ENCODE measurements around the gene TMEM134. TPM values are rescaled to one million over a fixed set of nuclear protein-coding genes. Genes with fewer than 3 reads are reported as not detected.

Gene TMEM134
- total and polyA plus RNA-seq, 9 of the 15 experiments (the other 6 are each of a cell fraction or from before 2014, with no cell fraction given), result 0.63 to 48.4 (median 10.7) TPM

DNA sequence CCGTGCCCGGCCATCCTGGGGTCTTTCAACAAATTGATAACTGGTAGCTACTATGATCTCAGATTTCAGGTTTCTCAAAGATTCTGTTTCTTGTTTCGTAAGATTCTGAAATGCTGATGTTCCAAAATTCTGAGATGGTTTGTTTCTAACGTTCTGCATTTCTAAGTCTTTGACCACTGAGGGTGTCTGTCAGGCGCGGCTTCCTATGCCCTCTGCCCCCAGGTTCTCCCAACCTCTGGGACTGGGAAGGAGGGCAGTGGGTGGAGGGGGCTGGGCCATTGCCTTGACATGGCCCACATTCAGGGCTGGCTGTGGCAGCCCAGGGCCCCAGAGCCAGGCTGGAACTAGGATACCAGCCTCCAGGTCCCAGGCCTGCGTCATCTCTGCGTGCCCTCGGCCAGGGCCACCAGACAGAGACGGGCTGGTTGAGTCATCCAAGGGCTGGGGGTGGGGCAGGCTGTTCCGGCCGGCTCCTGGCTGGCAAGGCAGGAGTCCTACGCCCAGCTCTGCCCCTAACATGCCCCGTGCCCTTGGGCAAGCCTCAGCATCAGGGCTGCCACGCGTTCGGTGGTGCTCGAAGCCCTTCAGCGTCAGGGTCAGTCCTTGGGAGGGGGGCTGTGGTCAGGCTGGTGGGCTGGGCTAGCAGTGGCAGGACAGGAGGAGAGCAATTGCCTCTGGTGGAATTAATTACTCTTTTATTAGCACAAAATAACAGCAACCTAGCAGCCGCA, 5.2 kb downstream of the TMEM134 start (continued):
- TF ChIP-seq SIN3A (IDR thresholded peaks at IDR 0.05; ENCODE audit: borderline replicate concordance in 2 of 2, control insufficient read depth in 1 of 2, low read depth in 2 of 2, low read length in 2 of 2) (no peak), HIVEP1 (CRISPR knock-in tag; IDR thresholded peaks at IDR 0.05) (peak; percentile 12; the same call in 1 of the 2 replicates), NFYB (IDR thresholded peaks at IDR 0.05; ENCODE audit: extremely low read depth, insufficient read length) (no peak), NFXL1 (CRISPR knock-in tag; IDR thresholded peaks at IDR 0.05) (no peak), ZNF764 (CRISPR knock-in tag; IDR thresholded peaks at IDR 0.05; ENCODE audit: low read depth) (no peak), JUNB (CRISPR knock-in tag; conservative IDR thresholded peaks at IDR 0.05) (peak; percentile 74), POLR2A (conservative IDR thresholded peaks at IDR 0.05) (peak; percentile 38; the same call in 1 of the 2 replicates), ILF3 (IDR thresholded peaks at IDR 0.05; ENCODE audit: borderline replicate concordance) (no peak), ELF1 (tag; IDR thresholded peaks at IDR 0.05) (no peak), PHF20 (IDR thresholded peaks at IDR 0.05; ENCODE audit: partially characterized antibody) (peak; percentile 77), ZSCAN29 (IDR thresholded peaks at IDR 0.05) (no peak), ZC3H8 (IDR thresholded peaks at IDR 0.05) (no peak), SMAD3 (CRISPR knock-in tag; conservative IDR thresholded peaks at IDR 0.05) (0 out of 2 replicates have a peak, but pooled peaks have one; percentile 12), SNIP1 (IDR thresholded peaks at IDR 0.05; ENCODE audit: low read depth) (no peak), ZBTB8A (IDR thresholded peaks at IDR 0.05; ENCODE audit: partially characterized antibody) (no peak), ZNF717 (CRISPR knock-in tag; IDR thresholded peaks at IDR 0.05) (peak; percentile 81; the same call in 1 of the 2 replicates), TBL1XR1 (IDR thresholded peaks at IDR 0.05; ENCODE audit: low read length in 2 of 2) (peak in 1 of 2 experiments; percentile 12; a peak in 1 of 4 replicates), ETS2 (tag; IDR thresholded peaks at IDR 0.05; ENCODE audit: borderline replicate concordance, poor library complexity, severe bottlenecking) (no peak), SREBF1 (IDR thresholded peaks at IDR 0.05; ENCODE audit: borderline replicate concordance, low read depth, low read length) (no peak), MCM2 (IDR thresholded peaks at IDR 0.05; ENCODE audit: low read depth) (no peak)
- TF ChIP-seq, protein P1, sequence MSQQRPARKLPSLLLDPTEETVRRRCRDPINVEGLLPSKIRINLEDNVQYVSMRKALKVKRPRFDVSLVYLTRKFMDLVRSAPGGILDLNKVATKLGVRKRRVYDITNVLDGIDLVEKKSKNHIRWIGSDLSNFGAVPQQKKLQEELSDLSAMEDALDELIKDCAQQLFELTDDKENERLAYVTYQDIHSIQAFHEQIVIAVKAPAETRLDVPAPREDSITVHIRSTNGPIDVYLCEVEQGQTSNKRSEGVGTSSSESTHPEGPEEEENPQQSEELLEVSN (IDR thresholded peaks at IDR 0.05; ENCODE audit: borderline replicate concordance in 1 of 2, extremely low read depth in 1 of 2, insufficient read depth in 1 of 2, insufficient read length in 1 of 2, low read depth in 1 of 2, low read length in 1 of 2, poor library complexity in 1 of 2, severe bottlenecking in 1 of 2), result peak; percentile 14 to 52
- TF ChIP-seq, protein P2, sequence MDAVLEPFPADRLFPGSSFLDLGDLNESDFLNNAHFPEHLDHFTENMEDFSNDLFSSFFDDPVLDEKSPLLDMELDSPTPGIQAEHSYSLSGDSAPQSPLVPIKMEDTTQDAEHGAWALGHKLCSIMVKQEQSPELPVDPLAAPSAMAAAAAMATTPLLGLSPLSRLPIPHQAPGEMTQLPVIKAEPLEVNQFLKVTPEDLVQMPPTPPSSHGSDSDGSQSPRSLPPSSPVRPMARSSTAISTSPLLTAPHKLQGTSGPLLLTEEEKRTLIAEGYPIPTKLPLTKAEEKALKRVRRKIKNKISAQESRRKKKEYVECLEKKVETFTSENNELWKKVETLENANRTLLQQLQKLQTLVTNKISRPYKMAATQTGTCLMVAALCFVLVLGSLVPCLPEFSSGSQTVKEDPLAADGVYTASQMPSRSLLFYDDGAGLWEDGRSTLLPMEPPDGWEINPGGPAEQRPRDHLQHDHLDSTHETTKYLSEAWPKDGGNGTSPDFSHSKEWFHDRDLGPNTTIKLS (IDR thresholded peaks at IDR 0.05; ENCODE audit: borderline replicate concordance, low read depth), result 0 out of 2 replicates have a peak, but pooled peaks have one; percentile 60
- TF ChIP-seq, protein P3, sequence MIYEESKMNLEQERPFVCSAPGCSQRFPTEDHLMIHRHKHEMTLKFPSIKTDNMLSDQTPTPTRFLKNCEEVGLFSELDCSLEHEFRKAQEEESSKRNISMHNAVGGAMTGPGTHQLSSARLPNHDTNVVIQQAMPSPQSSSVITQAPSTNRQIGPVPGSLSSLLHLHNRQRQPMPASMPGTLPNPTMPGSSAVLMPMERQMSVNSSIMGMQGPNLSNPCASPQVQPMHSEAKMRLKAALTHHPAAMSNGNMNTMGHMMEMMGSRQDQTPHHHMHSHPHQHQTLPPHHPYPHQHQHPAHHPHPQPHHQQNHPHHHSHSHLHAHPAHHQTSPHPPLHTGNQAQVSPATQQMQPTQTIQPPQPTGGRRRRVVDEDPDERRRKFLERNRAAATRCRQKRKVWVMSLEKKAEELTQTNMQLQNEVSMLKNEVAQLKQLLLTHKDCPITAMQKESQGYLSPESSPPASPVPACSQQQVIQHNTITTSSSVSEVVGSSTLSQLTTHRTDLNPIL (CRISPR knock-in tag; IDR thresholded peaks at IDR 0.05), result no peak
- TF ChIP-seq, protein P4, sequence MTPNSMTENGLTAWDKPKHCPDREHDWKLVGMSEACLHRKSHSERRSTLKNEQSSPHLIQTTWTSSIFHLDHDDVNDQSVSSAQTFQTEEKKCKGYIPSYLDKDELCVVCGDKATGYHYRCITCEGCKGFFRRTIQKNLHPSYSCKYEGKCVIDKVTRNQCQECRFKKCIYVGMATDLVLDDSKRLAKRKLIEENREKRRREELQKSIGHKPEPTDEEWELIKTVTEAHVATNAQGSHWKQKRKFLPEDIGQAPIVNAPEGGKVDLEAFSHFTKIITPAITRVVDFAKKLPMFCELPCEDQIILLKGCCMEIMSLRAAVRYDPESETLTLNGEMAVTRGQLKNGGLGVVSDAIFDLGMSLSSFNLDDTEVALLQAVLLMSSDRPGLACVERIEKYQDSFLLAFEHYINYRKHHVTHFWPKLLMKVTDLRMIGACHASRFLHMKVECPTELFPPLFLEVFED (CRISPR knock-in tag; conservative IDR thresholded peaks at IDR 0.05), result no peak

Data from K562 (cell line).